A673 (cell line): ENCODE data around the gene IGSF21. TPM values are rescaled to one million over a fixed set of nuclear protein-coding genes. Genes with fewer than 3 reads are reported as not detected.
A peak's percentile ranks its signal among the peaks of the same experiment; 100 is the strongest.

Source experiments
- BruUV-seq: library from RNA; stranded (reverse); fragments of 400-500 nt; replicated peaks from 2 replicates; lab custom pipeline; 2021; lab: Mats Ljungman, UMichigan
- CTCF ChIA-PET: fragments of 300-600 bp; sonication (Branson Sonifier 250); formaldehyde crosslinking; loops from one replicate; lab custom pipeline; 2022; ENCODE audit warnings: antibody characterized with exemption; lab: Charles Lee
- POLR2A ChIA-PET: fragments of 300-600 bp; sonication (Branson Sonifier 250); formaldehyde crosslinking; loops from one replicate; lab custom pipeline; 2022; ENCODE audit warnings: antibody characterized with exemption; ENCODE audit not compliant: low non-redundant PET; lab: Charles Lee
- DNase-seq: peaks from one replicate; pipeline ENCODE4 v3.0.0-alpha.2; 2015; ENCODE audit warnings: low spot score
- H3K27ac ChIP-seq: fragments of 200-600 bp; sonication (generic); 2 replicates; pipeline ENCODE4 v1.5.1; 2016; ENCODE audit warnings: mixed run types, low read depth, mild to moderate bottlenecking, mixed read lengths, antibody characterized with exemption, low read length; ENCODE audit not compliant: poor library complexity, severe bottlenecking
- H3K27me3 ChIP-seq: fragments of 200-600 bp; sonication (generic); replicated peaks from 2 replicates; pipeline ENCODE4 v1.6.1; 2017; ENCODE audit warnings: mixed run types, low read depth, mild to moderate bottlenecking, mixed read lengths, antibody characterized with exemption, low read length; ENCODE audit not compliant: insufficient read depth, poor library complexity
- H3K36me3 ChIP-seq: fragments of 200-600 bp; sonication (generic); 2 replicates; pipeline ENCODE4 v1.6.1; 2016; ENCODE audit warnings: mixed run types, mild to moderate bottlenecking, mixed read lengths, antibody characterized with exemption, low read length; ENCODE audit not compliant: insufficient read depth, poor library complexity, severe bottlenecking
- H3K4me1 ChIP-seq: fragments of 200-600 bp; sonication (generic); 2 replicates; pipeline ENCODE4 v1.6.1; 2017; ENCODE audit warnings: mixed run types, mild to moderate bottlenecking, mixed read lengths, antibody characterized with exemption, low read length; ENCODE audit not compliant: insufficient read depth, poor library complexity, severe bottlenecking
- H3K4me3 ChIP-seq: fragments of 200-600 bp; sonication (generic); 2 replicates; pipeline ENCODE4 v1.5.1; 2016; ENCODE audit warnings: low read depth, mixed run types, mild to moderate bottlenecking, mixed read lengths, low read length; ENCODE audit not compliant: poor library complexity, severe bottlenecking
- H3K9me3 ChIP-seq: fragments of 200-600 bp; sonication (generic); 2 replicates; pipeline ENCODE4 v1.6.1; 2016; ENCODE audit warnings: mixed run types, low read depth, mild to moderate bottlenecking, mixed read lengths, antibody characterized with exemption, low read length; ENCODE audit not compliant: poor library complexity, severe bottlenecking
- CTCF ChIP-seq: fragments of 300-800, 200-600 bp; sonication (generic); conservative IDR thresholded peaks from 2 replicates; pipeline ENCODE4 v1.5.1; 2017; ENCODE audit warnings: low read depth, mild to moderate bottlenecking, antibody characterized with exemption, low read length, moderate library complexity, mixed read lengths
- EZH2 ChIP-seq: fragments of 200-600 bp; sonication (generic); IDR thresholded peaks from 2 replicates; pipeline ENCODE4 v1.6.1; 2017; ENCODE audit warnings: borderline replicate concordance, low read depth, mild to moderate bottlenecking, mixed read lengths, antibody characterized with exemption, low read length; ENCODE audit not compliant: poor library complexity, severe bottlenecking
- intact Hi-C: fragments of 100-400 bp; cut with micrococcal nuclease; formaldehyde crosslinking; loops from one replicate; pipeline ENCODE4 v1.10.0; 2022; ENCODE audit not compliant: unreplicated experiment
- total RNA-seq: library from RNA; stranded (reverse); gene quantifications from 2 replicates; pipeline ENCODE4 v1.2.3, GENCODE V29; 2021

Gene IGSF21
- total RNA-seq, 1 experiment from 2014 or later = 3.2 TPM

- Histone ChIP-seq H3K4me3 (no peak overlapping the region), H3K9me3 (no peaks in the 10 kb centered on the region), H3K4me1 (peaks cover 13% of the 10 kb centered on the region), H3K27me3 (no peaks in the 10 kb centered on the region), H3K27ac (no peak overlapping the region), H3K36me3 (no peaks in the 10 kb centered on the region)
- BruUV-seq = no TSS peak
- ChIA-PET CTCF (no interaction called here), POLR2A (interaction anchor here (0.6 kb wide), 1 partner anchor 160 kb away, joined by 4 read pairs; no protein-coding TSS in a partner anchor)
- TF ChIP-seq EZH2 (no peak), CTCF (peak; percentile 85)
- DNase-seq = peak; percentile 46
- intact Hi-C loops = no loop called here
These were observed 192.1 kb downstream of the IGSF21 start for GRCh38 chr1:18299441-18300338.

GRCh38 chr1:18300376-18300775 lies 192.8 kb downstream of the IGSF21 start:
- Histone ChIP-seq H3K4me1 (peaks cover 7% of the 10 kb centered on the region), H3K4me3 (no peak overlapping the region), H3K36me3 (no peaks in the 10 kb centered on the region), H3K27me3 (no peaks in the 10 kb centered on the region), H3K27ac (no peak overlapping the region), H3K9me3 (no peaks in the 10 kb centered on the region)
- no peak for DNase-seq
- POLR2A ChIA-PET = interaction anchor here (0.6 kb wide), 1 partner anchor 159 kb away, joined by 4 read pairs; no protein-coding TSS in a partner anchor
- intact Hi-C loops = no loop called here
- BruUV-seq = no TSS peak
- CTCF ChIA-PET = no interaction called here
- no peak for TF ChIP-seq CTCF
- no peak for TF ChIP-seq EZH2

- TF ChIP-seq CTCF = peak; percentile 79
- no peak for TF ChIP-seq EZH2
- CTCF ChIA-PET = interaction anchor here (0.6 to 0.9 kb wide), 4 partner anchors 8 to 380 kb away, joined by 3 to 5 read pairs (median 4); no protein-coding TSS in a partner anchor
- H3K27ac ChIP-seq = no peak overlapping the region
- intact Hi-C loops = no loop called here
- BruUV-seq = no TSS peak
- no peak overlapping the region for H3K4me3 ChIP-seq
- POLR2A ChIA-PET = no interaction called here
- no peaks in the 10 kb centered on the region for H3K36me3 ChIP-seq
- no peaks in the 10 kb centered on the region for H3K9me3 ChIP-seq
- peaks cover 7% of the 10 kb centered on the region for H3K4me1 ChIP-seq
- DNase-seq = peak; percentile 46
- no peaks in the 10 kb centered on the region for H3K27me3 ChIP-seq
These were observed 195.3 kb downstream of the IGSF21 start for GRCh38 chr1:18302788-18303413.
